Measurements from ENCODE around the gene SLC29A3. TPM values are rescaled to one million over a fixed set of nuclear protein-coding genes. Genes with fewer than 3 reads are reported as not detected.

SLC29A3 gene
- total RNA-seq, 1 experiment from 2014 or later, result 35.7 TPM

- H3K4me2 ChIP-seq, result peak overlapping the region; percentile 22; the same call in 1 of the 2 replicates
- no peak overlapping the region for H3K27ac ChIP-seq
- no peak overlapping the region for H3K4me3 ChIP-seq
- no peaks in the 10 kb centered on the region for H3K27me3 ChIP-seq (ENCODE audit: insufficient read depth, low read depth)
- POLR2A ChIA-PET (ENCODE audit: unreplicated experiment), result no interaction called here
- DNase-seq, result no peak
- H3F3A ChIP-seq (ENCODE audit: insufficient read depth, low read depth), result peaks cover 22% of the 10 kb centered on the region
- no peaks in the 10 kb centered on the region for H3K9me2 ChIP-seq (ENCODE audit: insufficient read depth)
- H3K36me3 ChIP-seq (ENCODE audit: low read depth), result no peaks in the 10 kb centered on the region; the same call in 1 of the 2 replicates
- no peak overlapping the region for H2AFZ ChIP-seq
- 0 out of 2 replicates have a peak, but pooled peaks cover 8% of the 10 kb centered on the region for H3K79me2 ChIP-seq (ENCODE audit: low read depth)
- TF ChIP-seq CTCF (conservative IDR thresholded peaks at IDR 0.05) (no peak), EZH2 (IDR thresholded peaks at IDR 0.05; ENCODE audit: low read depth) (no peak)
- CTCF ChIA-PET, result interaction anchor here (0.7 to 1.0 kb wide), 2 partner anchors 10 to 29 kb away, joined by 3 read pairs; no protein-coding TSS in a partner anchor
- peaks cover 62% of the 10 kb centered on the region for H3K4me1 ChIP-seq (replicated peaks; ENCODE audit: insufficient read depth)
- H4K20me1 ChIP-seq (ENCODE audit: insufficient read depth), result no peaks in the 10 kb centered on the region
- no peaks in the 10 kb centered on the region; the same call in 1 of the 2 replicates for H3K9me3 ChIP-seq (ENCODE audit: insufficient read depth, low read depth)
- BruUV-seq (replicated peaks), result no TSS peak
- intact Hi-C loops (cut with micrococcal nuclease; ENCODE audit: unreplicated experiment), result loop anchor here (2.0 kb wide), 1 partner anchor 17 kb away; no protein-coding TSS in a partner anchor
These were observed 28.7 kb downstream of the SLC29A3 start for GRCh38 chr10:71347587-71348395.

- no peak overlapping the region for H3K4me3 ChIP-seq
- H3K79me2 ChIP-seq (ENCODE audit: low read depth), result 0 out of 2 replicates have a peak, but pooled peaks cover 8% of the 10 kb centered on the region
- peaks cover 52% of the 10 kb centered on the region for H3K4me1 ChIP-seq (replicated peaks; ENCODE audit: insufficient read depth)
- no peaks in the 10 kb centered on the region for H3K27me3 ChIP-seq (ENCODE audit: insufficient read depth, low read depth)
- H3K9me3 ChIP-seq (ENCODE audit: insufficient read depth, low read depth), result no peaks in the 10 kb centered on the region; the same call in 1 of the 2 replicates
- H3F3A ChIP-seq (ENCODE audit: insufficient read depth, low read depth), result peaks cover 11% of the 10 kb centered on the region
- no peak overlapping the region for H3K27ac ChIP-seq
- POLR2A ChIA-PET (ENCODE audit: unreplicated experiment), result interaction anchor here (0.6 kb wide), 1 partner anchor 8 kb away, joined by 5 read pairs; no protein-coding TSS in a partner anchor
- no peak overlapping the region for H2AFZ ChIP-seq
- no peaks in the 10 kb centered on the region for H3K9me2 ChIP-seq (ENCODE audit: insufficient read depth)
- no peaks in the 10 kb centered on the region for H4K20me1 ChIP-seq (ENCODE audit: insufficient read depth)
- no TSS peak for BruUV-seq (replicated peaks)
- no peaks in the 10 kb centered on the region; the same call in 1 of the 2 replicates for H3K36me3 ChIP-seq (ENCODE audit: low read depth)
- no peak for DNase-seq
- CTCF ChIA-PET, result no interaction called here
- no peak for TF ChIP-seq CTCF (conservative IDR thresholded peaks at IDR 0.05)
- no peak for TF ChIP-seq EZH2 (IDR thresholded peaks at IDR 0.05; ENCODE audit: low read depth)
- H3K4me2 ChIP-seq, result peak overlapping the region; percentile 10; the same call in 1 of the 2 replicates
- intact Hi-C loops (cut with micrococcal nuclease; ENCODE audit: unreplicated experiment), result loop anchor here (1.0 to 2.0 kb wide), 3 partner anchors 9 to 30 kb away; partner anchors contain the start of gene SLC29A3
These were observed 29.8 kb downstream of the SLC29A3 start for GRCh38 chr10:71348850-71349249.

- intact Hi-C loops (cut with micrococcal nuclease; ENCODE audit: unreplicated experiment), result loop anchor here (1.0 to 2.0 kb wide), 3 partner anchors 9 to 30 kb away; partner anchors contain the start of gene SLC29A3
- Histone ChIP-seq H3K27me3 (ENCODE audit: insufficient read depth, low read depth) (no peaks in the 10 kb centered on the region), H3K79me2 (ENCODE audit: low read depth) (0 out of 2 replicates have a peak, but pooled peaks cover 8% of the 10 kb centered on the region), H3K9me3 (ENCODE audit: insufficient read depth, low read depth) (no peaks in the 10 kb centered on the region), H3K27ac (no peak overlapping the region), H2AFZ (no peak overlapping the region), H3K4me2 (peak overlapping the region; percentile 10), H3K4me3 (no peak overlapping the region), H3K4me1 (replicated peaks; ENCODE audit: insufficient read depth) (peaks cover 46% of the 10 kb centered on the region), H3F3A (ENCODE audit: insufficient read depth, low read depth) (peaks cover 6% of the 10 kb centered on the region; the same call in 1 of the 2 replicates), H4K20me1 (ENCODE audit: insufficient read depth) (no peaks in the 10 kb centered on the region), H3K36me3 (ENCODE audit: low read depth) (no peaks in the 10 kb centered on the region; the same call in 1 of the 2 replicates), H3K9me2 (ENCODE audit: insufficient read depth) (no peaks in the 10 kb centered on the region)
- BruUV-seq (replicated peaks), result no TSS peak
- ChIA-PET POLR2A (ENCODE audit: unreplicated experiment) (interaction anchor here (0.6 kb wide), 2 partner anchors 9 to 30 kb away, joined by 3 to 5 read pairs; partner anchors contain the start of gene SLC29A3), CTCF (no interaction called here)
- DNase-seq, result peak; percentile 63 to 92
- TF ChIP-seq CTCF (conservative IDR thresholded peaks at IDR 0.05) (no peak), EZH2 (IDR thresholded peaks at IDR 0.05; ENCODE audit: low read depth) (no peak)
These were observed 30.3 kb downstream of the SLC29A3 start for GRCh38 chr10:71349406-71349805.
